ENCODE data around the gene BTN2A1. TPM values are rescaled to one million over a fixed set of nuclear protein-coding genes. Genes with fewer than 3 reads are reported as not detected.
"Not testable (repeated sequence)": the region's sequence is repeated elsewhere in the genome, so short reads cannot be mapped to it uniquely, and the experiment has no call there.

Gene BTN2A1
- polyA plus RNA-seq, 1 of the 3 experiments (the other 2 are of a cell fraction) = 21.2 TPM

- H3K27me3 ChIP-seq (ENCODE audit: insufficient read depth); POLR2A ChIA-PET; H3K9me2 ChIP-seq; H4K20me1 ChIP-seq (ENCODE audit: insufficient read depth); H3F3A ChIP-seq (replicated peaks; ENCODE audit: insufficient read depth); CTCF ChIA-PET; H2AFZ ChIP-seq (ENCODE audit: low read depth); H3K4me1 ChIP-seq (ENCODE audit: control insufficient read depth in 1 of 2, insufficient read depth in 2 of 2, low read depth in 1 of 2, low read length in 1 of 2); H3K4me3 ChIP-seq (ENCODE audit: low read depth in 2 of 2, low read length in 1 of 2); H3K9ac ChIP-seq; H3K79me2 ChIP-seq (ENCODE audit: insufficient read depth); H3K9me3 ChIP-seq; H3K4me2 ChIP-seq; H3K27ac ChIP-seq (ENCODE audit: low read depth in 2 of 2, low read length in 1 of 2); DNase-seq: not testable (repeated sequence)
- H3K36me3 ChIP-seq (replicated peaks in 1 of 2; ENCODE audit: control insufficient read depth in 1 of 2, insufficient read depth in 2 of 2, low read length in 1 of 2) = peaks cover 17 to 21% of the 10 kb centered on the region in 2 experiments
- 72% methylated on average over 8 of the region's 8 CpGs for WGBS (ENCODE audit: low lambda C conversion rate)
Measured at GRCh38 chr6:26433680-26434079, 24.1 kb upstream of the BTN2A1 start.

- no peak overlapping the region for H2AFZ ChIP-seq (ENCODE audit: low read depth)
- H3K27ac ChIP-seq (ENCODE audit: low read depth in 2 of 2, low read length in 1 of 2) = no peak overlapping the region
- no peak for DNase-seq
- POLR2A ChIA-PET = no interaction called here
- no peaks in the 10 kb centered on the region for H3F3A ChIP-seq (replicated peaks; ENCODE audit: insufficient read depth)
- no peaks in the 10 kb centered on the region for H3K9me3 ChIP-seq
- H3K9ac ChIP-seq = no peak overlapping the region
- TF ChIP-seq EP300 (IDR thresholded peaks at IDR 0.05; ENCODE audit: borderline replicate concordance in 1 of 2, low read depth in 1 of 2, low read length in 1 of 2) (no peak), RAD21 (IDR thresholded peaks at IDR 0.05; ENCODE audit: low read length) (no peak), SMC3 (IDR thresholded peaks at IDR 0.05; ENCODE audit: low read depth, low read length) (no peak), SIN3A (IDR thresholded peaks at IDR 0.05; ENCODE audit: borderline replicate concordance, low read depth, low read length) (no peak), RFX5 (IDR thresholded peaks at IDR 0.05; ENCODE audit: low read length) (no peak), YY1 (IDR thresholded peaks at IDR 0.05; ENCODE audit: low read depth) (no peak), EZH2phosphoT487 (IDR thresholded peaks at IDR 0.05; ENCODE audit: borderline replicate concordance, low read depth) (no peak), POLR2AphosphoS5 (IDR thresholded peaks at IDR 0.05; ENCODE audit: low read depth, low read length) (no peak), MEF2A (IDR thresholded peaks at IDR 0.05; ENCODE audit: borderline replicate concordance, low read depth) (no peak), NRF1 (IDR thresholded peaks at IDR 0.05; ENCODE audit: low read depth, low read length) (no peak), FOXJ3 (CRISPR knock-in tag; IDR thresholded peaks at IDR 0.05) (no peak), PBX3 (IDR thresholded peaks at IDR 0.05) (no peak), ZBTB33 (IDR thresholded peaks at IDR 0.05; ENCODE audit: borderline replicate concordance, low read depth) (no peak), TCF12 (IDR thresholded peaks at IDR 0.05) (no peak), NFIC (IDR thresholded peaks at IDR 0.05; ENCODE audit: borderline replicate concordance) (no peak), FOSL2 (IDR thresholded peaks at IDR 0.05; ENCODE audit: borderline replicate concordance, low read depth) (no peak), MXI1 (IDR thresholded peaks at IDR 0.05; ENCODE audit: low read depth, low read length) (no peak), JUND (IDR thresholded peaks at IDR 0.05) (no peak), GATA2 (CRISPR knock-in tag; IDR thresholded peaks at IDR 0.05) (no peak)
- CTCF ChIA-PET = no interaction called here
- H3K79me2 ChIP-seq (ENCODE audit: insufficient read depth) = no peaks in the 10 kb centered on the region
- H4K20me1 ChIP-seq (ENCODE audit: insufficient read depth) = no peaks in the 10 kb centered on the region
- H3K4me2 ChIP-seq = no peak overlapping the region
- H3K27me3 ChIP-seq (ENCODE audit: insufficient read depth) = no peaks in the 10 kb centered on the region
- peaks cover 3 to 6% of the 10 kb centered on the region in 2 experiments; a peak in 3 of 4 replicates for H3K4me1 ChIP-seq (ENCODE audit: control insufficient read depth in 1 of 2, insufficient read depth in 2 of 2, low read depth in 1 of 2, low read length in 1 of 2)
- H3K36me3 ChIP-seq (replicated peaks in 1 of 2; ENCODE audit: control insufficient read depth in 1 of 2, insufficient read depth in 2 of 2, low read length in 1 of 2) = peaks cover 8 to 10% of the 10 kb centered on the region in 2 experiments
- no peaks in the 10 kb centered on the region for H3K9me2 ChIP-seq
- WGBS (ENCODE audit: low lambda C conversion rate) = 98% methylated on average over 4 of the region's 4 CpGs
- no peak overlapping the region for H3K4me3 ChIP-seq (ENCODE audit: low read depth in 2 of 2, low read length in 1 of 2)
Measured at GRCh38 chr6:26436018-26436417, 21.7 kb upstream of the BTN2A1 start.
